GM08714 (cell line): ENCODE results near the gene NAPG.

Source experiments
- H3K4me3 ChIP-seq: fragments of 200-500 bp; sonication (Bioruptor generic); 2 replicates; pipeline ENCODE4 v1.5.1; 2014; ENCODE audit warnings: mild to moderate bottlenecking, low read length, inconsistent platforms
- ZNF274 ChIP-seq: IDR thresholded peaks from 2 replicates; pipeline ENCODE4 v1.6.1; 2012; ENCODE audit warnings: mild to moderate bottlenecking, low read depth, low read length

The NAPG gene

GRCh38 chr18:10525697-10526560 lies at the start of gene NAPG:
Gene NAPG (plus strand): TSS chr18:10526027. CDS start chr18:10526103, 76 bp downstream.
- no peak for TF ChIP-seq ZNF274
- peak within 1 kb of the TSS; percentile 100 for H3K4me3 ChIP-seq

- TF ChIP-seq ZNF274 = no peak
- no peak overlapping the region for H3K4me3 ChIP-seq
Measured at GRCh38 chr18:10476338-10476791, 49.5 kb upstream of the NAPG start.

GRCh38 chr18:10477121-10477862 lies 48.5 kb upstream of the NAPG start:
- no peak overlapping the region for H3K4me3 ChIP-seq
- TF ChIP-seq ZNF274 = no peak

DNA sequence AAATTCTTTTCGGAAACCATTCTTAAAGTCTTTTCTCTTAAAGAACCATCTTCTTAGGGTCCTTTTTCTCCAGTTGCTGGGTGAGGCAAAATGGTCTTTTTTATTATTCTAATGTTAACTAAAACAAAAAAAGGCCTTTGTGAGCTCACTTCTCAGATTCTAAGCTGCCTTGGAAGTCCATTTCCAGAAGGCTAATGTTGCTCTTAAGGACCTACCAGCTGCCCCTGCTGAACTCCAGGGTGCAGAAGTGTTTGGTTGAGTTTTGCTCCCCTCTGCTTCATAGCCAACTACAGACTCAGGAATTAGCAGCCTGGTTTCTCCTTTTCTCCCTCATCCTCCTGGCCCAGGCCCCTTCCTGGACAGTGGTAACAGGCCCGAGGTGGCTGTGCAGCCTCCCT lies 48.0 kb upstream of the NAPG start:
- H3K4me3 ChIP-seq = no peak overlapping the region
- no peak for TF ChIP-seq ZNF274

DNA sequence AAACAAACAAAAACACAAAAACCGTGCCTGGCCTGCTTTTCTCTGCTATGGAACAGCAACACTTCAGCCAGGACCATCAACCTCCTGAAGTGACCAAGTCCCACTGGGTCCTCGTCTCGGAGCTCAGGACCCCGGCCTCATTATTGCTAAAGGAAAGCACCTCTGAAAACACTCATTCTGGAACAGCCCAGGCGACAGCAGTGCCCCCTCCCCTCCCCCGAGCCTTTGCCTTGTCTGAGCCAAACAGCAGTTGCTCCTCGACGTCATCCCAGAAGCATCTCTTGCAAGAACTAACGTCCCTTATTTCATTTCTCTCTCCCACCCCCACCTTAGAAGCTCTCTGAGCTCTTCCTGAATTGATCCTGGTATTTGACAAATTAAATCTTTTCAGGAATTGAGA lies 44.0 kb upstream of the NAPG start:
- no peak for TF ChIP-seq ZNF274
- no peak overlapping the region for H3K4me3 ChIP-seq

DNA sequence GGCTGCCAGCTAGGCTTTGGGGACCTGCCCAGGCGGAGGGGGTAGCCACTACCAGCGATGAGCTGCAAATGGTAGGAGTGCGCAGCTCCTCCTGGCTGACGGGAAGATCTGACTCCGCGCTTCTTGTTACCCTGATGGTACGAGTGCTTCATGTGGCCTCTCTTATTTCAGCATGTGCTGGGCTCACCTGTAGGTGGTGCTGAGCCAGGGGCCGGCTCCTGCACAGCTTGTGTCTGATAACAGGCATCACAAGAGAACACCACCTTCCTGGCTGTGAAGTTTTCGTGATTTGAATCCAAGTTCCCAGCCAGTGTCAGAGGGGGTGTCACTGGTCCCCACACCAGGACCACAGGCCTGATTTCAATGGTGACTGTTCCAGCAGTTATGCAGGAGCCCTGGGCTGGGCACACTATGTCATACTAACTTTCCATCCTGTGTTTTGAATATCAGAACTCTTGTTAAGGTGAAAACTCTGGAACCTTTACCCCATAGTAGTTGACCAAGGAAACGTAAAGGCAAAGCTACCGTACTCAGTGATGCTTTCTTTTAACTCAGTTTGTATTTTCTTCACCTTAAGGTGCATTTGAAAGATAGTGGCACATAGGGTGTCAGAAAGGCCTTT lies 43.4 kb upstream of the NAPG start:
- TF ChIP-seq ZNF274 = no peak

GRCh38 chr18:10482985-10483949 lies 42.6 kb upstream of the NAPG start:
- no peak for TF ChIP-seq ZNF274
- no peak overlapping the region; the same call in 1 of the 2 replicates for H3K4me3 ChIP-seq

More for the DNA sequence above, 43.4 kb upstream of the NAPG start:
- H3K4me3 ChIP-seq = no peak overlapping the region

DNA sequence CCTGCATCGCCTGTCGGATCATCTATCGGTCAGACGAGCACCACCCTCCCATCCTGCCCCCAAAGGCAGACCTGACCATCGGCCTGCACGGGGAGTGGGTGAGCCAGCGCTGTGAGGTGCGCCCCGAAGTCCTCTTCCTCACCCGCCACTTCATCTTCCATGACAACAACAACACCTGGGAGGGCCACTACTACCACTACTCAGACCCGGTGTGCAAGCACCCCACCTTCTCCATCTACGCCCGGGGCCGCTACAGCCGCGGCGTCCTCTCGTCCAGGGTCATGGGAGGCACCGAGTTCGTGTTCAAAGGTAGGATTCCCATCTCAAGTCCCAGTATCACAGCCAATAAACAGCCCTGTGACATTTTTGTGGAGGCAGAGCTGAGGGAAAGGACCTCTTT lies 40.4 kb upstream of the NAPG start:
- no peak for TF ChIP-seq ZNF274

DNA sequence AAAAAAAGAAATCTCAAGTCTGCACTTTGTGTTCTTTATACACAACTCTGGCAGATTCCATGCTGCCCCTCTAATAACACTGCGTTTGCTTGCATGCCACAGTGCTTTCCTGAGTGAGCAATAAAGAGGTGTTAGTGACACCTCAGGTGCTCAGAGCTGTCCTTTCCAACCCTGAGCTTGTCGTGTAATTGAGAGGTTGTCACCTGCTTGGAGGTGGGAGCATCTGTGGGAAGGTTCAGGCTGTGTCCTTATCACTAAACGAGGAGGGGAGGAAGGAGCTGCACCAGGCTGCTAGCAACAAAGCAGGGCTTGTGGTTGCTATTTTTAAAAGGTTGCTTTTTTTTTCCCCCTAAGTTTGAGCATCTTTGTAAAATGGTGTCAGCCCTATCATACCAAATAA lies 39.5 kb upstream of the NAPG start:
- no peak for TF ChIP-seq ZNF274
- no peak overlapping the region for H3K4me3 ChIP-seq

More for the DNA sequence above, 40.4 kb upstream of the NAPG start:
- H3K4me3 ChIP-seq = no peak overlapping the region

- no peak overlapping the region for H3K4me3 ChIP-seq
- TF ChIP-seq ZNF274 = no peak
Measured at GRCh38 chr18:10487154-10487553, 38.7 kb upstream of the NAPG start.

GRCh38 chr18:10488017-10488416 lies 37.8 kb upstream of the NAPG start:
- H3K4me3 ChIP-seq = no peak overlapping the region
- no peak for TF ChIP-seq ZNF274

DNA sequence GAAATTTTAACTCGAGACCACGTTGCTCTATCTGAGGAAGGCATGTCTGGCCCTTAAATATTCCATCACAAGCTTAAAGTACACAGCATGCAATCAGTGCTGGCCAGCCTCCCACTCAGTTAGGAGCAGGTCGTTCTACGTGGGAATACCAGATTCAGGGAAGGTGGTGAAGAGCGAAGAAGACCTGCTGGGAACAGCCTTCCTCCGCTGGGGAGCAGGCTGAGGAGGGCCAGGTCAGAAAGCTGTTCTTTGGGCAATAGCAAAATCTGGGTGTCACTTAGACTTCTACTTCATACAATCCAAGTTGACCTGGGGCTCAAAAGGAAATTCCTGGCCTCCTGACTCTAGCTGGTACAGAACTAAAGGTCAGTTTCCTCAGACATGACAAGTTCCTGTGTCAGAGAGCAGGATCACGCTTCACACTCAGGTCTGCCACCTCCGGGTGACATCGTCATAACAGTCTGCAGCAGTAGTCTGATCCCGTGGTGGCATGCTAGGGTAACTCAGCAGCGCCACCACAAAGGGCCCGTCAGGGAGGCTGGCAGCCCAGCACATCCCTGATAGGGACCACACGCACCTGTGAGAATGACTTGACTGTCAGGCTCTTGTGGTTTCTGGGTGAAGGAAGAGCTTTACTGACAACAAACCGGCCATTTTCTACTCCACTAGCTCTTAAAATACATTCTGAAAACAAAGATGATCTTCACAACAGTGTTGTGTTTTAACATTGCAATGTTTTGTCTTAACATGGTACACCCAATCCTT lies 35.2 kb upstream of the NAPG start:
- H3K4me3 ChIP-seq = no peak overlapping the region
- no peak for TF ChIP-seq ZNF274

- TF ChIP-seq ZNF274 = no peak
- H3K4me3 ChIP-seq = no peak overlapping the region
Measured at GRCh38 chr18:10495936-10496335, 29.9 kb upstream of the NAPG start.
